NCI-H2081 treated with DMSO at 0.1 percent for 48 hours (cell line): Measurements from ENCODE around the gene RPAP3.

Experiments
- DNase-seq: peaks from one replicate; lab custom pipeline; 2025; lab: John Stamatoyannopoulos, UW

Gene RPAP3, protein sequence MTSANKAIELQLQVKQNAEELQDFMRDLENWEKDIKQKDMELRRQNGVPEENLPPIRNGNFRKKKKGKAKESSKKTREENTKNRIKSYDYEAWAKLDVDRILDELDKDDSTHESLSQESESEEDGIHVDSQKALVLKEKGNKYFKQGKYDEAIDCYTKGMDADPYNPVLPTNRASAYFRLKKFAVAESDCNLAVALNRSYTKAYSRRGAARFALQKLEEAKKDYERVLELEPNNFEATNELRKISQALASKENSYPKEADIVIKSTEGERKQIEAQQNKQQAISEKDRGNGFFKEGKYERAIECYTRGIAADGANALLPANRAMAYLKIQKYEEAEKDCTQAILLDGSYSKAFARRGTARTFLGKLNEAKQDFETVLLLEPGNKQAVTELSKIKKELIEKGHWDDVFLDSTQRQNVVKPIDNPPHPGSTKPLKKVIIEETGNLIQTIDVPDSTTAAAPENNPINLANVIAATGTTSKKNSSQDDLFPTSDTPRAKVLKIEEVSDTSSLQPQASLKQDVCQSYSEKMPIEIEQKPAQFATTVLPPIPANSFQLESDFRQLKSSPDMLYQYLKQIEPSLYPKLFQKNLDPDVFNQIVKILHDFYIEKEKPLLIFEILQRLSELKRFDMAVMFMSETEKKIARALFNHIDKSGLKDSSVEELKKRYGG

DNA sequence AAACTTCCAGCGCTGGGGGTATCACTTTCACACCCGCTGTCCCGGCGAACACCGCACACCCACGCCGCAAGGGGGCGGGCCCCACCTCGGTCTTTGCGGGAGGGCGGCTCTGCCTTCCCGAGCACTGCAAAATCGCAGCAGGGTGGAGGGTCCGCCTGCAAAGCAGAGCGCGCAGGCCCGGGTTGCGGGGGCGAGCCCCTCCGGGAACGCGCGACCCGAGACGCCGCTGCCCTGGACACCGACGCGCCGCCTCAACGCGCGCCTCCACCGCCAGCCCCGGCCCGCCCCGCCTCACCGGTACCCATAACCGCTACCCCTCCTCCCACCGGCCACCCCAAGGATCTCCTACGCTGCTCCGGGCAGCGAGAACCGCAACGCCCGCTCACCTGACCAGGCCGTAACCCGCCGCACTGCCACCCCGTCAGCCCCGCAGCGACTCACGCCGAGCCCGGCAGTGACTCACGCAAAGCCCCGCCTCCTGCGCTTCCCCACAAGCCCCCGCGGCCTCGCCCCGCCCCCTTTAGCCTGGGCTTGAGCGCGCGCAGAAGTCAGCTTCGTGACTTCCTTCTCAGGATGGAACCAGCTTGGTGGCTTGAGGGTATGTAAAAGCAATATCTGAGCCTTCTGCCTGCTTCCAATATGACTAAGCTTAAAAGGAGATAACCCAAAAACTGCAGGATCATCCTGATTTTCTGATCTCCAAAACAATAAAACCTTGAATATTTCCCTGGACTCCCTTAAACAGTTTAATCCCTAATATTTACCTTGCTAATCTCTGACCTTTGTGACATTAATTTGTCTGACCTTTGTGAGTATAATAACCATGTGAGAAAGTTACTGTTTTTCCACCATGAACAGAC lies at the start of gene RPAP3:
Gene RPAP3 (minus strand): TSS at position 465 of the 860 bp plus-strand sequence. CDS start 3,190 bp downstream, outside the sequence.
- DNase-seq: no peak

DNA sequence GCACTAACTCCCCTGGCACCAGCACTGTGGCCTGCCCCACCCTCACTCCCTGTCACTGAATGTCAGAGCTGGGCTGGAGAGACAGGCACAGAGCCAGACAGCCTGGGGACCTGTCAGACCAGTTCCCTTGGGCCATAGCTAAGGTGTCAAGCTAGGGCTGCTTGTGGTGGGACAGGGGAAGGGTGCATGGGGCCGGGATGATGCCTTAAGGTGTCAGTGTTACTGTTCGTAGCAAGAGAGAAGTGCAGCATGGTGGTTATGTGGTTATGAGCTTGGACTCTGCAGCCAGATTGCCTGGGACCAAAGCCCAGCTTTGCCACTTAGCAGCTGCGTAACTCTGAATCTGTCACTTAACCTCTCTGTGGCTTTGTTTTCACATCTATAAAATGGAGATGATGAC lies 49.1 kb upstream of the RPAP3 start:
- no peak for DNase-seq

DNA sequence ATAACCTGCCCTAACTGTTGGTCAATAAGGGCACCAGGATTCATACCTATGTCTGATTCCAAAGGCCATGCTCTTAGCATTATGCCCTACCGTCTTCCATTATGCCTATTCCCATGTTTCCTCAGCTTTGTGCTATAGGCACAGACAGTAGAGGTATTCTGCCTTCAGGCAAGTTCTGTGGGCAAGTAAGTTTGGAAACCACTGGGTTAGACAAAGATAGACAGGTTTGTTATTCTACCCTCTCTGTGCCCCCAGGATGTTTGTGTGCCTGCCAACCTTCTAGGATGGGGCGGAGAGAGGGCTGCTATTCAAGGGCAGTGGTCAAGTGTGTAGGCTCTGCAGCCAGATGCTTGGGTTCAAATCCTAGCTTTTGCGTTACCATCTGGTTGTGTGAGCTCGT lies 48.3 kb upstream of the RPAP3 start:
- DNase-seq: no peak

DNA sequence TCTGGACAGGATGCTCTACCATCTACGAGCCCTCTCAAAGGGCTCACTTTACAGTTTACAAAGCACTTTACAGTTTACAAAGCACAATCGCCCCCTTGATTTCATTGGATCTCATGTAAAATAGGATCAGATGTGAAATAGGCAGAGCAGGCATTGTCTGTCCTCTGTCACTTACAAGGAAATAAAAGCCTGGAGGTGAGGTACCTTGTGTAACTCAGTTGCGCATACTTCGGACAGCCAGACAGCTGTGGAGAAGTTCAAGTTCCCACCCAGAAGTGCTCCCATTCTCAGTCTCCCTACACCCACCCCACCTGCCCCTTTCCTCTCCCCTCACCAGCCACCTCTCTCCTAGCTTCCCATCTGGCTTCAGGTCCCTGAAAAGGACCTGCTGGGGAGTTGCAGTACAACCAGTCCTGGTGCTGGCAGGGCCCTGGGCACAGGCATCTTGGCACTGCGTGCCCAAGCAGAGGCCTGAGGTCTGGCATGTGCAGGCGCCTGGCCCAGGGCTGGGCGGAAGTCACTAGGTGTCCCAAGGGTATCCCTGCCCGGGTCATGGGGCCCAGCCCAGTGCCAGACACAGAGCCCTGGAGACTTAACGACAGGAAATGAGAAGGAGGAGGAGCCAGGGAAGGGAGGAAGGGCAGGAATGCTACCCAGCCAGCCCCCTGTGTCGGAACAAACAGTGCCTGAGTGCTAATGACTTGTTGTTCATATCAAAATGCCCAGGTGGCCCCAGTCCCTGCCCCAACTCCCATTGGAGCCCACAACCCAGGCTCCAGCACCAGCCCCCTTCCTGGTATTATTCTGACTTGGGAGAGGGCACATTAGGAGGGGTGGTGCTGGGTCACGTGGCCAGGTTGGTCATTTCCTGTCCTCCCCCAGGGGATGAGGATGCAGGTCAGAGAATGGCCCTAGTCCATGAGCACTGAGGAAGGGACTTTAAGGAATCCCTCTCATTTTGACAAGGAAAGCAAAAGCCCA lies 47.5 kb upstream of the RPAP3 start:
- DNase-seq: no peak

DNA sequence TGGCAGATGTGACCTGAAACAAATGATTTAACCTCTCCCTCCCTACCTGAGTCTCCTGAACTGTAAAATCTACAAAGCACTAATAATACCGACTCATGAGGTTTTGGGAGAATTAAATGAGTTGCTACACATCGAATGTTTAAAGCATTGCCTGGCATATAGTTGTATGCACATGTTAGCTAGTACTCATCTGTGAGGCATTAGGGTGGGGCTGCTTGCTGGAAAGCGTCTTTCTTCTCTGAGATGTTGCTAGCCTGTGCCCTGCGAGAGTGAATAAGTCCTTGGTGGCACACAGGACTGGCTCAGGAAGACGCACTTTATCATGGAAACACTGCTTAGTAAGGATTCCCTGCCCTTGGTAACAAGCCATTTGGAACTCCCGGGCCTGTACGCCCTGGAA lies 46.7 kb upstream of the RPAP3 start:
- DNase-seq: no peak

DNA sequence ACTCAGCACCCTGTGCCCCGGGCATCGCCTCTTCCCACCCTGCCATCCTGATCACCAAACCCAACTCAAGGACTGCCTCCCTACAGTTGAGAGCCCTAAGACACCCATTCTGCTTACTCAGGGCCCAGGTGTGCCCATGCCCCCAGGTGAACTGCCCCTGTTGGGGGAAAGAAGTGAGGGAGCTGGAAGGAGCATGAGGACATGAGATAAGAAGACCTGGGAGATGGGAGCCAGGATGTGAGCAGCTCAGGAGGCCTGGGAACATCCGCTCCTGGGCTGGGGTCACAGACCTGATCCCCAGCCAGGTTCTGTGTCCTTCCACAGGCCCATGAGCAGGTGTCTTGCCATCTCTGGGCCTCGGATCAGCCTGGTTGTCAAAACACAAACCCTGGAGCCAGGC lies 46.3 kb upstream of the RPAP3 start:
- DNase-seq: no peak

DNA sequence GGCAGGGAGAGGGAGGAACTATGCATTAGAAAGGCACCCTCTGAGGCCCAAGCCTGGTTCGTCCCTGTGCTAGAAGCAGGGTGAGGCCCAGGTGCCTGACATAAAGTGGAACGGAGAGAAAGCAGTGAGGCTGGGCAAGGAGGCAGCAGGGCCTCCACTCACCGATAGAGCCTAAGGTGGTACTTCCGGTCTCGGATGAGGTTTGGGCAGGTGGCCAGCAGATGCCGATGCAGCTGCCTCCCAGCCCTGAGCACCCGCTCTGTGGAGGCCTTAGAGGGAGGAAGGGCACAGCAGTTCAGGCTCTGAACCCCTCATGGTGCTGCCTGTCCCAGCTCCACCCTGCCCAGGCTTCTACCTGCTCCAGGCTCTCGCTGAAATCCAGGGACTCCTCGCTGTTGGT lies 45.7 kb upstream of the RPAP3 start:
- no peak for DNase-seq

DNA sequence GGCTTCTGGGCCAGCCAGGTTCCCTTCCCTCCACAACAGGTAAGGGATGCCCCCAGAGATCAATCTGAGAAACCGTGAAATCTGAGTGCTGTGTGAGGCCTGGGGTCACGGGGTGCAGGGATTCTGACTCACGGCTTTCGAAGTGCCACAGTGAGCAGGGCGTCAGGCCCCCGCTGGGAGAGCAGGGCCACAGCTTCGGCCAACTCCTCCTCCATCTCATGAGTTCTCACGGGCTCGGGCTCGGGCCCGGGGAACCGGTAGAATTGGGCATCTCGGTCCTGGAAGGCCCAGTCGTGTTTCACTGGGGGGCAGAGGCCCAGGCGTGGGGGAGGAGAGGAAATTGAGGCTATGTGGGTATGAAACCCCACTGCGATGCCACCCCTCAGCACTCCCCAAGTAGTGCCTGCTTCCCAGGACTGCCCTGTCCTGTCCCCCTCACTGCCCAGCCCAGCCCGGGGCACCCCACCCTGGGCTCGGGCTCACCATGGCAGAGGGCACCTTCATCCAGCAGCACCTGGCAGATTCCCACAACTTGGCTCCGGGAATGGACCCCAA lies 45.2 kb upstream of the RPAP3 start:
- no peak for DNase-seq

DNA sequence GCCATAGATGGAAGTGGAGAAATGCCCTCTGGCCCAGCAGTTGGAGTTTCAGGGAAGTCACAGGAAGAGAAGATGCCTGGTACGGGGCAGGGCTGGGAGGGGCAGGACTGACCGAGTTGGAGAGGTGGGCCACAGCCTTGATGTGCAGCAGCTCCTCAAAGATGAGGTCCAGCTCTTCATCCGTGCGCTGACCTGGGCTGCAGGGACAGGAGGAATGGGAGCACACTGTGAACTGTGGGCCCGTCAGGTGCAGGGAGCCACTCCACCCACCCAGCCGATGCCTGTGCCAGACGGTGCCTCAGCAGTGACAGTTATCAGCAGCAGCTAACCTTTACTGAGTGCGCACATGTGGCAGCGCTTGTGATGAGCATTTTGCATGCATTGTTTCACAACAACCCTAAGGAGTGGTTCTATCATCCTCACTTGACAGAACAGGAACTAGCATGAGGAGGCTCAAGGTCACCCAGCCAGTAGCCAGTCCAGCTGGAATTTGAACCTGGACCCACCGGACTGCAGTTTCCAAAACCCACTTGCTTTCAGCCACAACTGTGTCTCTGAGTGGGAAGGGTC lies 44.5 kb upstream of the RPAP3 start:
- no peak for DNase-seq

DNA sequence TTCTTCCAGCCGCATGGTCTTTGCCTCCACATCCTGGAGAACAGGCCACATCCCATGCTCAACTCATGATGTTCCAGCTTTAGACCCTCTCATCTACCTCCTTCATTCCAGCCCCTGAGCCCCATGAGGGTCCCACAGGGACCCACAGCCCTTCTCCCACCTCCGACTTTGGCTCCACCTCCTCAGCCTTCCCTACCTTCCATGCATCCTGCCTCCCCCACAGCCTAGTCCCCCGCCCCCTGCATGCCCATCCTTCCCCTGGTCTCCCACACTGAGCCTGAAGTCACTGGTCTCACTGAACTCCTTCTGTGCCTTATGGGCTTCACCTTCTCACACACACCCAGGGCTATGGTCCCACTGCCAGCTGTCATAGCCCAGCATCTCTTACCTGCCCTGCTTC lies 43.1 kb upstream of the RPAP3 start:
- no peak for DNase-seq

DNA sequence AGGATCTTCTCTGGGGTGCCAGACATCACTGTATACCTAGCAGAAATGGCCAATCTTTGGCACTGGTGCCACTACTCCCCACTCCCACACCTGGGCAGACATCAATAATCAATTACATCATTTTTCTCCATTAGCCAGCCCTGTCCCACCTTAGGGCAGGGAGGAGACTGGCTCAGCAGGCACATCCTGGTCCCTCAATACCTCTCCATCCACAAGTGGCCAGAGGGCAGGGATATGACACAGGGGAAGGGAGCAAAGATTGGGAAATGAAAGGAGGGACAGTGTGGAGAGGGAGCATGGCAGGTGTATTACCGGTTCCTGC lies 42.6 kb upstream of the RPAP3 start:
- DNase-seq: no peak

DNA sequence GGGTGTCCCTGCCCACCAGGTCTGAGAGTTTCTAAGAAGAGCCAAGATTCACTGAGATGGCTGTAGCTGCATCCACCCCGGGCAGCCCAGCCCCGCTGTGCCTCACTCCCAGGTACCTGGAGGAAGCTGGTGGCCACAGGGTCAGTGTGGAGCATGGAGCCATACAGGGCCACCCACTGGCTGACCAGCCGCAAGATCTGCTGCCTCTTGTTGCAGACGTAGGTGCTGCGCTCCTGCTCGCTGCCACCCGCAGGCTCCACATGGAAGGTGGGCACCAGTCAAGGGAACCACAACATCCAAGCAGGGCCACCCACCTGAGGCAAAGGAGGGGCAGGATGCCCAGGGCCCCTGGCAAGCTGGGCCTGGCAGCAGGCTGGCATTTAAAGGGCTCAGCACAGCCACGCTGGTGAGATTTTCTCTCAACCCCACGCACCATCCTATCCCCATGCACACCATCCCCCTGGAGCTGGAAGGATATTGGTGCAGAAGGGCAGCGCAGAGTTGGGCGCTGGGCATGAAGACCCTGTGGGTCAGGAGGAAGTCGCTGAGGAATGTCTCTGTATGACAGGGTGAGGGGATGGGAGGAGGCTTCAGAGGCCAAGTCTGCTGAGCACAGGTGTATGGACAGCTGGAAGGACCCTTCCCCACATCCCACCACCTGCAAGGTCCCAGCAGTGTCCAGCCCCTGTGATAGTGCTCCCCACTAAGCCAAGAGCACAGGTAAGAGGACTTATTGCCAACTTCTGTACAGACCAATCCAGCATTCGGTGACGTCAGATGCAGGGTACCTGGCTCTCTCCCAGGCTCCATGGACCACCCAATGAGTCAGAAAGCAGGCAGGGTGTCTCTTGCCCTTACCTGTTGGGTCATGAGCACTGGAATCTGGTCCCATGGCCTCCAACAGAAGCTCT lies 42.0 kb upstream of the RPAP3 start:
- no peak for DNase-seq

DNA sequence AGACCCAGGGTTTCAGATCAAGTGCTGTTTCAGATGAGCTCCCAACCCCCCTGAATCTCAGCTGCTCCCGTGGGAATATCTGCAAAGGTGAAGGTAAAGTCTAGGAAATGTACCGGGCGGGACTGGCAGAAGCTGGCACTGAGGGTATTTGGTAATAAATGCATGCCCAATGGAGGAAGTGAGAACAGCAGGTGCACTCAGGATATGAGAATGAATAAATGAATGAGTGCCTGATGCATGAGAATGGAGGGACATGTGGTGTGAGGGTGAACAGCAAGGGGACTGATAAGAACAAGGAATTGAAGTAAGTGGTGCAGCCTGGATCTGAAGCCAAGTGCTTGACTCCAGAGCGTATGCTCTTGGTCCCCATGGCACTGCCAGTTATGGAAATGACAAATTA lies 41.3 kb upstream of the RPAP3 start:
- DNase-seq: no peak

DNA sequence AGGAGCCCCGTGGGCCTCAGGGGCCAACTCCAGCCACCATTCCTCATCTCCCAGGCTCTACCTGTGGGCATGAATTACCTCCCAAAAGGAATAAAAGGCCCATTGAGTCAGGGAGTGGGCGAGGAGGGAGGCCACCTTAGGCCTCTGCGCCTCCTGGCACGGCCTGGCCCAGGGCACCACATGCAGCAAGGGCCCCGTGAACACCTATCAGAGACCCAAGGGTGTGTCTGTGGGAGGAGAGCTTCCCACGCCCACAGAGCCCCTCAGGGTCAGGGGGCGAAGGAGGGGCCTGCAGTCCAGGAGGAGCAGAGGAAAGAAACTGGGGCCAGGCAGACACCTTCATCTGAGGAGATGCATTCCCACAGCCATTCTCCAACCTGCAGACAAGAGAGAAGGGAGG lies 40.7 kb upstream of the RPAP3 start:
- DNase-seq: no peak

DNA sequence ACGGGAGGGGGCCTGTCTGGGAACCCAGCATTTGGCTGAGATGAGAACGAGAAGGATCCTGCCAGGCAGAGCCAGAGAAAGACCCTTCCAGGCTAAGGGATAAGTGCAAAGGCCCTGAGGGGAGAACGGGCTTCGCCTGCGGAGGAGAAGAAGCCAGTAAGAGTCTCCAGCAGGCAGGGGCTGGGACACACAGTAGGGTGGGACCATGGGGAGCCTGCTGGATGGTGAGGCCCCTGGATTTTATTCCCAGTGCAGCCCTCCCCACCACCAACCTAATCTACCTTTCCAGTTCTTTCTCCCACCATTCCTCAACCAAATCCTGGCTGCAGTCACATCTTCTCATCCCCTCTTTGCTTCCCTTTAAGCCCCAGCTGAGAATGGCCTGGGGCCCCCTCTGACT lies 40.2 kb upstream of the RPAP3 start:
- DNase-seq: no peak

DNA sequence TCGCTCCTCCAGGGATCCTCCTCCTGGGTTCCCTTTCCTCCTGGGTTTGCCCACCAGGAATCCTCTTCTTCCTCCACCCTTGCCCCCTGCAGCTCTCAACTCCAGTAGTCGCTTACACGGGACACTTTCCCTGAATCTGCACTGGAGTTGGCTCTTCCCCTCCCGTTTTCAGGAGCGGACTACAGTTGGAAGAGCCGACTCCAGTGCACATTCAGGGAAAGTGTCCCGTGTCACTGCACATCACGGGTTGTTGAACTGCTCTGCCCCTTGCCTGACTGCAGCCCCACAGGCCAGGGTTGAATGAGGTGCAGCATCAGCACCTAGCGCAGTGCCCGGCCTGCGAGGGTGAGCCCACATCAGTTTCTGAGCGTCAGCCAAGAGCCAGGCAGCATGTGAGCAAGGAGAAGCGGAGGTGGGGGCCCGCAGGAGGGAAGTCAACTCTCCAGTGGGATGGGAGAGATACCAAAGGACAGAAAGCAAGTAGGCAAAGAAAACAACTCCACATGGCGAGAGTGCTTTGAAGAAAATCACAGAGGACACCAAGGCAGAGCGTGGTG lies 39.7 kb upstream of the RPAP3 start:
- DNase-seq: no peak

DNA sequence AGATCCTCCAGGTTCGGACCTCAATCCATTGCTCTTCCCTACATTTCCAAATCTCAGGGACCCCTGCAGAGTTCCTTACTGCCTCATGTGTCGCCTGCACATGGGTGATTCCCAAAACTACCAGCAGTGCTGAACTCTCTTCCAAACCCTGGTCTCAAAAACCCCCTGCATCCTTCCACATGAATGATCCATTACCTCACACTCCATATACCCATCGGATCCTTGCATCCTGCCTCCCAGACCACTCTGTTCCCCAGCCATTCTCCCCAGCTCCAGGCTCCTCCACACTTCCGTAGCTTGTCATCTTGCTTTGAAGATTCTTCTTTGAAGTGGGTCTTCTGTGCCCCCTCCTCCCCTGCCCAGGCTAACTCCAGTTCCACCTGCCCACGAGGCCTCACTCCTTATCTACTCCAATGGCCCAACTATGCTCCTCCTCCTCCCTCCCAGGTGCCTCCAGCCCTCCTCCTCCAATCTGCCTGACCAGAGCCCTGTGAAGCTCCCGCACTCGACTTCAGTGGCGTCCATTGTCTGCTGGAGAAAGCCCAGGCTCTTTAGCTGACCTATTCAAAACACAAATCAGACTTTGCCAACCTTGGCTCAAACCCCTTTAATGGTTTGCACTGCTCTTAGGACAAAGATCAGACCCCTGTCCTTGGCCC lies 39.1 kb upstream of the RPAP3 start:
- no peak for DNase-seq

DNA sequence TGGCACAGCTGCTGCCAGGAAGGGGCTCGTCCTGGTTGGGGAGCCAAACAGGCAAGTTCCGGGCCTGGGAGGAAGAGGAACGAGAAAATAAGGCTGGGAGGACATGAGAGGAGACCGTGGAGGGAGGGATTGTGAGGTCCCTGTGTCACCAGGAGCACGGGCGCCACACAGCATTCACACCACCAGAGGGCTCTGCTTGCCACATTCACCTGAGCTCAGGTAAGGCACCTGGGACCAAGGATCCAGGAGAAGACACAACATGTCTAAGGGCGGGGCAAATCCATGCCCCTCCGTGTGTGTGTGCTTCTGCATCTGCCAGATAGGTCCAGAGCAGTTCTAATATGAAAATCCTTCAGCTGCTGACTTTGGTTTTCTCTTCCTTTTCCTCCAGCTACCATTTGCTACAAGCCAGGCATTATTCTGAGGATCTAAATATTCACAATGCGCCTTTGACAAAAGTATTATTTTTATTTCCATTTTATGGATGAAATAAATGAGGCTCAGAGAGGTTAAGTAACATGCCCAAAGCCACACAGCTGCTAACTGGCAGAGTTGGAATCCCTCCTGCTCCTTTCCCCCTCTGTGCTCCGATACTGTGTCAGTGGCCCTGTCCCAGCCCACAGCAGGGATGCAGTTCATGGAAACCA lies 38.3 kb upstream of the RPAP3 start:
- peak; percentile 12 for DNase-seq
